GM21390 (cell line): ENCODE measurements around the gene RAB40B.
A peak's percentile ranks its signal among the peaks of the same experiment; 100 is the strongest.

ENCODE experiments used
- ATAC-seq: cut with Tn5 transposase; IDR thresholded peaks from one replicate; pipeline ENCODE4 v1.9.1; 2021; ENCODE audit not compliant: unreplicated experiment

Gene RAB40B

GRCh38 chr17:82716203-82717010, 17.9 kb upstream of the RAB40B start, which contains the start of gene FN3KRP:
FN3KRP (plus strand) TSS chr17:82716706; CDS start chr17:82716756, 50 bp downstream.
- ATAC-seq: peak; percentile 47

GRCh38 chr17:82713071-82713723, 14.7 kb upstream of the RAB40B start:
- ATAC-seq: no peak

DNA sequence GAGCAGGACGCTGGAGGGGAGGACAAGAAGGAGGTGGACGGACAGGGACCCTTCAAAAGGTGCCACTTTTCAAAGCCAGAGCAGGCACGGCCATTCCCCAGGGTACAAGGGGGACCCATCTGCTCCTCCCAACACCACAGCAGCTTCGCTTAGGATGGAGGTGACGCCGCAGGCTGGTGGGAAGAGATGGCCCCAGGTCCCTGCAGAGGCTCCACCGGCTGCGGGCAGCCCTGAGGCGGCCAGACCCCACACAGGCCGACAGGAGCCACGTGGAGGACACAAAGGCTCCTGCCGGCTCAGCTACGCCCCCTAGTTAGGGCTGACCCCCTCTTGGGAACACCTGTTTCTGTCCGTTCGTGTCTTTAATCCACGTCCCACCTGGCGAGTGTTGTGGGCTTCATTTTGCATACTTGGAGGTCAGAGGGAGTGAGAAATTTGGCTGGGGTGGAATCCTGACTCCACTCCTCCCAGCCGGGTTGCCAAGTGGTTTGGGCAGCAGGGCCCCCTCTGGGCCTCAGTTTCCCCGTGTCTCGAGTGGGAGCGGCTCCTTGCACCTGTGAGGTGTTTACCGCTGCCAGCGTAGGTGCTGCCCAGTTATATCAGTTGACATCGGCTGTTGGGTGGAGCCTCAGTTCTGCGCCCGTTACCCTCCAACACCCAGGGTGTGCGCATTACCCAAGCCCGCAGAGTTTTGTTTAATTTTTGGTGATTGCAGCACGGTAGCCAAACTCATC, 12.2 kb upstream of the RAB40B start:
- ATAC-seq: no peak

DNA sequence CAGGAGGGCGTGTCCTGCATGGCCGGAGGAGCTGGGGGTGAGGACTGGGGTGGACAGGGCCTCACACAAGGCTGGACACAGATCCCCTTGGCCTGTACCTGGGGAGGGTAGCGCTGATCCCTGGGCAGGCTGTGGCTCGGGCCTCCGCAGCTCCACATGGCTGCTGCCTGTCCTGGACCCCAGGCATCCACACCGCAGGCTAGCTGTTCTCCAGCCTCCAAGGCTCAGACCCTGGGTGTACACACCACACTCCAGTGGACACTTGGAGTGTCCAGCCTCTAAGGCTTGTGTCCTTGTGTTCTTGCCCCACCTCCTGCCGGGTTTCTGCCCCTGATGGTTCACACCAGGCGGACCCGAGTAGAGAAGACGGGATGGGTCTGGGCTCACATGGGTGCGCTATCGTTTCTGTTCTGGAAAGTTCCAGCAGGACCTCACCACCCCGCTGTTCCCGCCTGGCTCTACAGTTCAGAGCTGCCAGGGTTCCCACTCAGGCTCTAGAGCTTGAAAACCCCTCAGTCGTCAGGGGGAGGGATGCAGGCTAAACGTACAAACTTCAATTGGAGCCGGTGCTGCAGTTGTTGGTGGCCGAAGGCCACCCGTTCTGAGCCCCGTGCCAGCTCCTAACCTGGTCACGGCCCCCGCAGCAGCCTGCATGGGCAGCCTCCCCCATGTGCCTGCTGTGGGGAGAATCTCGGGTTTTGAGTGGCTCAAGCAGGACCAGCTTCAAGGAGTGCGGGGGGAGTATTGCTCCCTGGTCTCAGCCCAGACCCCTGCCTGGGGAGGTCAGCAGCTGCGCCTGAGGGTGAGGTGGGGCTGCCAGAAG, 11.4 kb upstream of the RAB40B start:
- no peak for ATAC-seq

DNA sequence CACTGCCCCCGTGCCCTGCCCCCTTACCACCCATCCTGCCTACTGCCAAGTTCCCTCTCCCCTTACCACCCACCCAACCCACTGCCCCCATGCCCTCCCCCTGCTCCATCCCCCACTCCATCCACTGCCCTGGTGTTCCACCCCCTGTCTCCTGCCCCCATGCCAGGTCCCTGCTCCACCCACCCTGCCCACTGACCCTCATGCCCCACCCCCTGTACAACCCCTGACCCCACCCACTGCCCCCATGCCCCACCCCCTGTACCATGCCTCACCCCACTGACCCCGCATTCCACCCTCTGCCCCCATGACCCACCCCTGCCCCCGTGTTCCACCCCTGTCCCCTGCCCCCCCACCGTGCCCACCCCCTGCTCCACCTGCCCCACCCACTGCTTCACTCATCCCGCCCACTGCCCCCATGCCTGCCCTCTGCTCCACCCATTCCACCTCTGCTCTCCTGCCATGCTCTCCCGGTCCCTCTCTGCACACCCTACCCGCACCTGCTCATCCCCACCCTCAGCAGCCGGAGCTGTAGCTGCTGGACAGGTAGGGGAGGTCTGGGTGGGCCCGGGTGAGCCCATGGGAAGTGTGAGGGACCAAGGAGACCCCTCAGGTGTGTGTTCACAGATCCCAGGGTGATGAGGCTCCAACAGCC, 10.7 kb upstream of the RAB40B start:
- ATAC-seq: no peak

DNA sequence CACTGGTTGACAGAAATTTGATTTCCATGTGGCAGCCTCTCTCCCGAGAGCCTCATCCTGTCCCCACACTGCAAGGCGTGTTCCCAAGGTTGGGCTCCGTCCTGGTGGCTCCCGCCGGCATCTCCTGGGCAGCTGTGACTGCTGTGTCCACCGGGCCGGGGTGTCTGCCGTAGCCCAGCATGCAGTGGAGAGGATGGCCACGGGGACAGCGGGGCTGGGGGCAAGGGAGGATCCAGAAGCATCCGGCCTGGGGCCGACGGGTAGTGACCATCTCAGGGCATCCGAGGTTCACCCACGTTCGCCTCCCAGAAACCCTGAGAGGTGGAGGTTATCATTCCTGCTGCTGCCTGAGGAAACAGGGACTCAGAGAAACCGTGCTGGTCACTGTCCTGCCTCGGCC, 7.3 kb upstream of the RAB40B start:
- ATAC-seq: no peak

GRCh38 chr17:82704886-82705285, 6.4 kb upstream of the RAB40B start:
- ATAC-seq: no peak

DNA sequence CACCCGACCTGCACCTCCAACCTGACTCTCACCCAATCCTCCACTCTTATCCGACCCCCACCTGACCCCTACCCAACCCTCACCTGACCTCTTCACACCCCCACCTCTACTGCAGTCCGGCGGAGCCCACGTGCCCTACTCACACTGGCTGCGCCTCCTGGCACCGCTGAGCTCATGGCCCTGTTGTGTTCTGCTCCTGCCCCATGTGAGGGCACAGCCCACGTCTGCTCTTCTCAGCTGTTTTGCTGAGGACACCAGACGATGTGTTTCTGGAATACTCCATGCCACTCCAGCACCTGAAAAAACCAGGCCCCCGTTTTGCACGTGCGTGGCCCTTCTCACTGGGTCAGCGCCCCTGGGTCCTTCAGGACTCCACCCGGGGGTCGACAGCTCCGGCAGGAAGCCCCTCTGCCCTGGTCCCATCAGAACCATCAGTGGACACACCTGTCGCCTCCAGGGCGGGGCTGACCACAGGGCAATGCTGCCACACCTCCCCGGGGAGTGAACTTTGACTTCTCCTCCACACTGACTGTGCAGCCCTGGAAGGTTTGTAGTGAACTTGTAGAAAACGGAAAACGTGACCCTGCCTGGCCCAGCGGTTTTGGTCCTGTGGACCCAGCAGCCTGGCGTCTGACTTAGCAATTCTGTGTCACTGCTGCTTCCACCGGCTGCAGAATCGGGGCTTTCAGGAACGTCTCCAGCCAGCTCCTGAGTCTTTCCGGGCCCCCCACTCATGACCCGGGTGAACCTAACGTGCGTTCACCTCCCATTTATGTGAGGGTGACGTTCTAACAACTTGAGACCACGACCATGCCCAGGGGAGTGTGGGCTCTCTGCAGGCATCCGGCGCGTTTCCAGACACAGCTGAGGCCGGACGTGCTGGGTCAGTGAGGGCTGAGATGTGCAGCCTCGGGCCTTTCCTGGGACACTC, 5.7 kb upstream of the RAB40B start:
- ATAC-seq: no peak

DNA sequence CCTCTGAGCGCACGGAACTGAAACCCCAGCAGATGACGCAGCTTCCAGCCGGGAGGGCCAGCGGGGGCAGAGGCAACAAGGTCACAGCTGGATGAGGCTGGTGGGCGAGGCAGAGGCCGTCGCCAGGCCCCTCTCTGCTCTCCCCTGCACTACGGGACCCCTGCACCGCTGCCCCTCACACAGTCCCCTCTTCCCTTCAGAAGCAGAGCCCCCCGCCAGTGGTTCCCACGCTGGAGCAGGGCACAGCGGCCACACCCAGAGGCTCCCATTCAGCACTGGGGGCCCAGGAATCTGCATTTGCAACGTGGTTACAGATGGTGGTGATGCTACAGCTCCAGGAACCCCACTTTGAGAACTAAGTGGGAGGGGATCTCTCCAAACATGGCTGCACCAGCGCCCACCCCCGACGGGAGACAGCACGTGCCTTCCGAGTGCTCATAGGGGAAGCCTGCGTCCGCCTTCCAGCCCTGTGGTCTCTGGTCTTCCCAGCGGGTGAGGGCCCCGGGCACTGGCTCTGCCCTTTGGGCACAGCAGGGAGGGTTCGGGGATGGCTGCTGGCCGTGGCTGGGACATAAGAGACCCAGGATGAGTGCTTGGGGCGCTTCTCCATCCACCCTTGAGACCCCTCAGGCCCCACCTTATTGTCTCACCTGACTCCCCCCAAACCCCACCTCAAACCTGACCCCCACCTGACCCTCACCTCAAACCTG, 4.7 kb upstream of the RAB40B start:
- ATAC-seq: no peak

- ATAC-seq: no peak
These were observed 3.9 kb upstream of the RAB40B start for GRCh38 chr17:82702231-82702927.

- no peak for ATAC-seq
These were observed 1.1 kb upstream of the RAB40B start for GRCh38 chr17:82699551-82699950.

GRCh38 chr17:82698974-82699442, 510 bp upstream of the RAB40B start:
- ATAC-seq: no peak

DNA sequence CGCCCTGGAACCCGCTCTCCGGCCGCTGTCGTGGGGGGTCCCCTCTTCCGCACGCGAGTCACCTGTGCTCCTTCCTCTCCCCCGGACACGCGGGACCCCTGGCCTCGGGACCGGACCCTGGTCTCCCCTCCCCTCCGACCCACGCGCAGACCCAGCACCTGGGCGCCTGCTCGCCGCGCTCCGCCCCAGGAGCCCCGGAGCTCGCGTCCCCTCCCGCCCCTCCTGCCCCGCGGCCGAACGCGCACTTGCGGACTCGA, 762 bp downstream of the RAB40B start:
- no peak for ATAC-seq

DNA sequence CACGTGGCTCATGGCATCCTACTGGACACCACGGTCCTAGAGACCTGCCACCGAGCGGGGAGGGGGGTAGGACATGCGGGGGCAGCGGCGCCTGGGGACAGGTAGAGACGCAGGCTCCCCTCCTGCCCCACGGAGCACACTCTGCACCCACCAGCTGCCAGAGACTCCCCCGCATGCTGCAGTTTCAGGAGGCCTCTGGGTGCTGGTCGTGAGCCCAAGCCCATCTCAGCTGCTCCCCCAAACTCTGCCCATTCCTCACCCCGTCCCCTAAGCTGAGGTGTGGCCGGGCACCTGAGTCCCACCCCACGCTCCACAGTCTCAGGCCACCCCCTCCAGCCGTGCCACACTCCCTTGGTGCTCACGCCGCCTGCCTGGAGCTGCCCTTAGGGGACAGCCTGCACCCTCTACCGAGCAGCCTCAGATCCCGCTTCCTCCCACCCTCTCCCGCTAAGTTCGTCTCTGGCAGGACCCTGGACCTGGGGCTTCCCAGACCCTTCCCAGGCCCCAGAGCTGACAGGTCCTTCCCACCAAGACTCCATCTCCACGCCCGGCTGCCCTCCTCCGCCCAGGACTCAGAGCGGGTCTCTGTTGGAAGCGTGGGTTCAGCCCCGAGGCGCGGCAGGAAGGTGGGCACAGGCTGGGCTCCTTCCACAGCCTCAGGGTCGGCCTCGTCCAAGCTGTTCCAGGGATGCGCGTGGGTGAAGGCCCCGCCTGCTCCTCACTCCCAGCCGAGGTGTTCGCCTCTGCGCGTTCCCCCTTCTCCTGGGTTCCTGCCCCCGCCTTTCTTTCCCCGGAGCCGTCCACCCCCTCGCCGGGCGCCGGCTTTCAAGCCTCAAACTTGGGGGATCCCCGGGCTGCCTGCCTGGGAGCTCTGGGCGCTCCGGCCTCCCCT, 1.3 kb downstream of the RAB40B start:
- no peak for ATAC-seq

- ATAC-seq: no peak
These were observed 2.2 kb downstream of the RAB40B start for GRCh38 chr17:82696259-82696658.

DNA sequence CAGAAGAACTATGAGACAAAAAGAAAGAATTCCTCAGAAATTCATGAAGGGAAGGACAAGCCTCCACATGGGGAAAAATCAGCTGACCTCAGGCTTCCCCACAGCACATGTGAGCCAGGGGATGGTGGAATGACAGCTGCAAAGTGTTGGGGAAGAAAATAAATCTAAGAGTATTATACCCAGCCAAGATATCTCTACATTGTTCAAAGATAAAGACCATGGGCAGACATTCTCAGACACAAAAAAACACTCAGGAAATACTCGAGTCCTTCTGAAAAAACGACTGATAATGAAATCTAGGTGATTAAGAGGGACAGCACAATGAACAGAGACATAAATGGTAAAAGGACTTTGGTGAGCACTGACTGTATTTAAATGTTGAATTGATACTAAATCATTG, 3.9 kb downstream of the RAB40B start:
- no peak for ATAC-seq

DNA sequence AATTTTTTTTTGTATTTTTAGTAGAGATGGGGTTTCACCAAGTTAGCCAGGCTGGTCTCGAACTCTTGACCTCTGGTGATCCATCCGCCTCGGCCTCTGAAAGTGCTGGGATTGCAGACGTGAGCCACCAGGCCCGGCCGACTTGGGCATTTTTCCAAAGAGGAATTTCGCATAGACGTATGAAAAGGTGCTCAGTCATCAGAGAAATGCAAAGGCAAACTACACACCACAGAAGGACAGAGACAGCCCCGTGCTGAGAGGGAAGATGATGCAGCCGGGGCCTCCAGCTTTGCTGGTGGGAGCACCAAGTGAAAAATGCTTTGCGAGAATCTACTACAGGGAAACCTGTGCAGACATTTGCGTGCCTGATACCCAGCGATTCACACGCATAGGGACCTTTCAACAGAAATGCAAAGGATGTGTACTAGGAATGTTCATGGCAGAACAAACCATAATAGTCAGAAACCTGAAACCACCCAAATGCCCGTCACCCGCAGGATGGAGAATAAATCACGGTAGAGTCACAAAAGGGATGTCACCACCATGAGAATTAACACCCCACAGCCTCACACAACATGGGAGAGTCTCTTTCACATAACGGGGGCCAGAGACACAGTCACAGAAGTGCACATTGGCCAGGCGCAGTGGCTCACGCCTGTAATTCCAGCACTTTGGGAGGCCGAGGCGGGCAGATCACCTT, 5.2 kb downstream of the RAB40B start:
- no peak for ATAC-seq
